ENCODE data around the gene ARRDC3. TPM values are rescaled to one million over a fixed set of nuclear protein-coding genes. Genes with fewer than 3 reads are reported as not detected.

Gene ARRDC3
- total and polyA plus RNA-seq, 2 experiments from 2014 or later: 11.9 to 16.5 TPM

DNA sequence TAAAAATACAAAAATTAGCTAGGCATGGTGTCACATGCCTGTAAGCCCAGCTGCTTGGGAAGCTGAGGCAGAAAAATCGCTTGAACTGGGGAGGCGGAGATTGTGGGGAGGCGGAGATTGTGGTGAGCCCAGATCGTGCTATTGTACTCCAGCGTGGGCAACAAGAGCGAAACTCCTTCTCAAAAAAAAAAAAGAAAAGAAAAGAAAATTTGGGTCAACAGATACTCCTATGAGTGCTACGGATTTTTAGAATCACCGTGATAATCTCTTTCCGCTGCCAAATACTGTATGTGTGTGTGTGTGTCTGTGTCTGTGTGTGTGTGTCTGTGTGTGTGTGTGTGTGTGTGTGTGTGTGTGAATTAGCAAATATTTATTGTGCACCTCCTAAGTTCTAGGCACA is 64.4 kb downstream of the ARRDC3 start (continued):
- TF ChIP-seq, protein P1, sequence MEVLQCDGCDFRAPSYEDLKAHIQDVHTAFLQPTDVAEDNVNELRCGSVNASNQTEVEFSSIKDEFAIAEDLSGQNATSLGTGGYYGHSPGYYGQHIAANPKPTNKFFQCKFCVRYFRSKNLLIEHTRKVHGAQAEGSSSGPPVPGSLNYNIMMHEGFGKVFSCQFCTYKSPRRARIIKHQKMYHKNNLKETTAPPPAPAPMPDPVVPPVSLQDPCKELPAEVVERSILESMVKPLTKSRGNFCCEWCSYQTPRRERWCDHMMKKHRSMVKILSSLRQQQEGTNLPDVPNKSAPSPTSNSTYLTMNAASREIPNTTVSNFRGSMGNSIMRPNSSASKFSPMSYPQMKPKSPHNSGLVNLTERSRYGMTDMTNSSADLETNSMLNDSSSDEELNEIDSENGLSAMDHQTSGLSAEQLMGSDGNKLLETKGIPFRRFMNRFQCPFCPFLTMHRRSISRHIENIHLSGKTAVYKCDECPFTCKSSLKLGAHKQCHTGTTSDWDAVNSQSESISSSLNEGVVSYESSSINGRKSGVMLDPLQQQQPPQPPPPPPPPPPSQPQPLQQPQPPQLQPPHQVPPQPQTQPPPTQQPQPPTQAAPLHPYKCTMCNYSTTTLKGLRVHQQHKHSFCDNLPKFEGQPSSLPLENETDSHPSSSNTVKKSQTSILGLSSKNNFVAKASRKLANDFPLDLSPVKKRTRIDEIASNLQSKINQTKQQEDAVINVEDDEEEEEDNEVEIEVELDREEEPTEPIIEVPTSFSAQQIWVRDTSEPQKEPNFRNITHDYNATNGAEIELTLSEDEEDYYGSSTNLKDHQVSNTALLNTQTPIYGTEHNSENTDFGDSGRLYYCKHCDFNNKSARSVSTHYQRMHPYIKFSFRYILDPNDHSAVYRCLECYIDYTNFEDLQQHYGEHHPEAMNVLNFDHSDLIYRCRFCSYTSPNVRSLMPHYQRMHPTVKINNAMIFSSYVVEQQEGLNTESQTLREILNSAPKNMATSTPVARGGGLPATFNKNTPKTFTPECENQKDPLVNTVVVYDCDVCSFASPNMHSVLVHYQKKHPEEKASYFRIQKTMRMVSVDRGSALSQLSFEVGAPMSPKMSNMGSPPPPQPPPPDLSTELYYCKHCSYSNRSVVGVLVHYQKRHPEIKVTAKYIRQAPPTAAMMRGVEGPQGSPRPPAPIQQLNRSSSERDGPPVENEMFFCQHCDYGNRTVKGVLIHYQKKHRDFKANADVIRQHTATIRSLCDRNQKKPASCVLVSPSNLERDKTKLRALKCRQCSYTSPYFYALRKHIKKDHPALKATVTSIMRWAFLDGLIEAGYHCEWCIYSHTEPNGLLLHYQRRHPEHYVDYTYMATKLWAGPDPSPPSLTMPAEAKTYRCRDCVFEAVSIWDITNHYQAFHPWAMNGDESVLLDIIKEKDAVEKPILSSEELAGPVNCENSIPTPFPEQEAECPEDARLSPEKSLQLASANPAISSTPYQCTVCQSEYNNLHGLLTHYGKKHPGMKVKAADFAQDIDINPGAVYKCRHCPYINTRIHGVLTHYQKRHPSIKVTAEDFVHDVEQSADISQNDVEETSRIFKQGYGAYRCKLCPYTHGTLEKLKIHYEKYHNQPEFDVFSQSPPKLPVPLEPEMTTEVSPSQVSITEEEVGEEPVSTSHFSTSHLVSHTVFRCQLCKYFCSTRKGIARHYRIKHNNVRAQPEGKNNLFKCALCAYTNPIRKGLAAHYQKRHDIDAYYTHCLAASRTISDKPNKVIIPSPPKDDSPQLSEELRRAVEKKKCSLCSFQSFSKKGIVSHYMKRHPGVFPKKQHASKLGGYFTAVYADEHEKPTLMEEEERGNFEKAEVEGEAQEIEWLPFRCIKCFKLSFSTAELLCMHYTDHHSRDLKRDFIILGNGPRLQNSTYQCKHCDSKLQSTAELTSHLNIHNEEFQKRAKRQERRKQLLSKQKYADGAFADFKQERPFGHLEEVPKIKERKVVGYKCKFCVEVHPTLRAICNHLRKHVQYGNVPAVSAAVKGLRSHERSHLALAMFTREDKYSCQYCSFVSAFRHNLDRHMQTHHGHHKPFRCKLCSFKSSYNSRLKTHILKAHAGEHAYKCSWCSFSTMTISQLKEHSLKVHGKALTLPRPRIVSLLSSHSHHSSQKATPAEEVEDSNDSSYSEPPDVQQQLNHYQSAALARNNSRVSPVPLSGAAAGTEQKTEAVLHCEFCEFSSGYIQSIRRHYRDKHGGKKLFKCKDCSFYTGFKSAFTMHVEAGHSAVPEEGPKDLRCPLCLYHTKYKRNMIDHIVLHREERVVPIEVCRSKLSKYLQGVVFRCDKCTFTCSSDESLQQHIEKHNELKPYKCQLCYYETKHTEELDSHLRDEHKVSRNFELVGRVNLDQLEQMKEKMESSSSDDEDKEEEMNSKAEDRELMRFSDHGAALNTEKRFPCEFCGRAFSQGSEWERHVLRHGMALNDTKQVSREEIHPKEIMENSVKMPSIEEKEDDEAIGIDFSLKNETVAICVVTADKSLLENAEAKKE (CRISPR knock-in tag; IDR thresholded peaks at IDR 0.05): no peak
- TF ChIP-seq STAT1 (IDR thresholded peaks at IDR 0.05; ENCODE audit: unreplicated experiment) (no peak), ZNF331 (CRISPR knock-in tag; IDR thresholded peaks at IDR 0.05; ENCODE audit: low read depth) (no peak)
